Activated CD4-positive, alpha-beta T cell treated with anti-CD3 and anti-CD28 coated beads for 4 hours (primary cell): Measurements from ENCODE around the gene AK5.
"Not testable (repeated sequence)": the region's sequence is repeated elsewhere in the genome, so short reads cannot be mapped to it uniquely, and the experiment has no call there.

Source experiments
- DNase-seq, 2 donors: peaks; one replicate each; pipeline ENCODE4 v3.0.0-alpha.2; 2020

AK5 gene

GRCh38 chr1:77288275-77288674 lies 6.5 kb downstream of the AK5 start:
- DNase-seq: no peak

DNA sequence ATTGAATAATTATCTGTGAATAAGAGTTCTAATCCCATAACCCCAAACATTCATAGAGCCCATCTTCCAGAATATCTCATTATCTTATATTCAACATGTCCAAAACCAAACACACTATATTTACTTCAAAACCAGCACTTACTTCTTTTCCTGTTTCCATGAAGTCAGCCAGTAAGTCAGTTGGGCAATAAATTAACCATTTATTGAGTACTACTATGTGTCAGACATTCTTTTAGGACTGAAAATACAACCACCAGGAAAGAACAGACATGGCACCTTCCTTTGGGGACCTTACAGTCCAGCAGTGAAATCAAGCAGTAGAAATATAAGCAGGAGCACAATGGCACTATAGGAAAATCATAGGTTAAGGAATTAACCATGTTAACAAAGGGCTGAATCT lies 8.8 kb downstream of the AK5 start:
- no peak for DNase-seq

GRCh38 chr1:77292551-77292950 lies 10.7 kb downstream of the AK5 start:
- DNase-seq: no peak

GRCh38 chr1:77300566-77300965 lies 18.7 kb downstream of the AK5 start:
- no peak for DNase-seq

GRCh38 chr1:77303387-77303786 lies 21.6 kb downstream of the AK5 start:
- DNase-seq: peak in 1 of 2 donors; percentile 16

- DNase-seq: no peak
Observed at GRCh38 chr1:77308889-77309621, 27.2 kb downstream of the AK5 start.

- DNase-seq: no peak
Observed at GRCh38 chr1:77310924-77311323, 29.1 kb downstream of the AK5 start.

DNA sequence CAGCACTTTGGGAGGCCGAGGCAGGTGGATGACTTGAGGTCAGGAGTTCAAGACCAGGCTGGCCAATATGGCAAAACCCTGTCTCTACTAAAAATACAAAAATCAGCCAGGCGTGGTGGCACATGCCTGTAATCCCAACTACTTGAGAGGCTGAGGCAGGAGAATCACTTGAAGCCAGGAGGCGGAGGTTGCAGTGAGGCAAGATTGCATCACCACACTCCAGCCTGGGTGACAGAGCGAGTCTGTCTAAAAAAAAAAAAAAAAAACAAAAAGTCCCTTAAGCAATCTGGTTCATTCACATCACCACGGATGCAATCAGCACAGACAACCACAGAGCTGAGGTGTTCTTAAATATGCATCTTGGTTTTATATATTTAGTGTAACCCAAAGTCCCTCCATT lies 30.5 kb downstream of the AK5 start:
- not testable (repeated sequence) for DNase-seq

DNA sequence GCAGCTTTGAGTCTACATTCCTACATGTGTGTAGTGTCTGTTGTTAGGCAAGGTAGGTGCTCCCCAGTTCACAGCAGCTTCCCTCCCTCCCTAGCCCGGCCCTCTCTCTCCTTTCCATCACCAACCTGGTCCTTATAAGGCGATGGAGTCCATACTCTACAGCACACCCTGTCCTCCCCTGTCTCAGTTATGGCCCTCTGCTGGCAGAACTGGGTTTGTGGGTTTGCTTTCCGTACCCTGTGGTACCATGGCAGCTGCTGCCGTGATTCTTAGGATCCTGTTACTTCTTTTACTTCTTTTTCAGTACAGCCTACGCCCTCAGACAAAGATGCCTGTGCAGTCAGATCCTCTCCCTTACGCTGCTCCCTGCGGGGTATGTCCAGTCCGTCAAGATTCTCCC lies 31.7 kb downstream of the AK5 start:
- DNase-seq: peak in 1 of 2 donors; percentile 33

GRCh38 chr1:77316006-77316405 lies 34.2 kb downstream of the AK5 start:
- no peak for DNase-seq

- no peak for DNase-seq
Observed at GRCh38 chr1:77316966-77317365, 35.1 kb downstream of the AK5 start.

GRCh38 chr1:77319036-77319705 lies 37.4 kb downstream of the AK5 start:
- DNase-seq: no peak

DNA sequence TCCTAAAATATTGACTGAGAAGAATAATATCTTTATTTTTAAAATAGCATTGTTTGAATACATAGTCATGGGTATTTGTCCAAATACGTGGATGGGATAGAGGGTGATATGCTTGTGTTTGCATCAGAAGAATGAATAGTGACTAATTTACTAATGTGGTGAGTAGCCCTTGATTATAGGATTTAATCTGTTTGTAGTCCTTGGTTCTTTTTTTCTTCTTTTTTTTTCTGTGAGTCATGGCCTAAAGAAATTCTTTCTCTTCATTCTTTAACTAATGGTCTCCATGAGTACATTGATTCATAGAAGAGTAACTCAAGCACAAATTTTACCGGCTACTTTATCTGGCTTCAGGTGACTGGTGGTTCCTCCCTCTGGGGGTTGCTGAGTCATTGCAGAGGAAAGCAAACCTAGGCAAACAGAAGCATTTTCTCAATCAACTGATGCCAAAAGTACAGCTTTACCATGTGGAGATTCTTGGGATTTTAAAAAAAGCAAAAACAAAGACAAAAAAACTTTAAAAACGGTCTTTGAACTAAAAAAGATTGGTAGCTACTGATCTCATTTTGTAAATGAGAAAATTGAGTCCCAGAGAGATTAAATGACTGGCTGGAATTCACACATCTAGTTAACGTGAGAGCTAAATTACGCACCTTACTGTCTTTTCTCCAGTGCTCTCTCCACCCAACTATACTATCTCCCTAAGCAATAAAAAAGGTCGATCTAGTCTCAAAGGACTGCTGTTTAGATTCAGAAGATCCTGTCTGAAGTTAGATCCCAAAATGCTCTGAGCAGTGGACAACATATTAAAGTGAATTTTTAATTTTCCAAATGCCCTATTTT lies 40.5 kb downstream of the AK5 start:
- no peak for DNase-seq

DNA sequence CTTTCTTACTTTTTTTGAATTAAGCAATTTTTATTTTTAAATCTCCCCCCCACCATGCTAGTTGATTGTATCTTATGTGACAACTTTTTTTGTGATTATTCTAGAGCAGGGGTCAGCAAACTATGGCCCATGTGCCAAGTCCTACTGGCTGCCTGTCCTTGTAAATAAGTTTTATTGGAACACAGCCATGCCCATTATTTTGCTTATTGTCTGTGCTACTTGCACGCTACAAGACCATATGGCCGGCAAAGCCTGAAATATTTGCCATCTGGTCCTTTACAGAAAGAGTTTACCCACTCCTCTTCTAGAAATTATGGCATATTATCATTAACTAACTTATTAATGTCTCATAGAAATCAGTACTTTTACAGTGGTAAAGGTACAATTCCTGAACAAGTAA lies 51.7 kb downstream of the AK5 start:
- DNase-seq: no peak

GRCh38 chr1:77336729-77337128 lies 54.9 kb downstream of the AK5 start:
- DNase-seq: no peak

DNA sequence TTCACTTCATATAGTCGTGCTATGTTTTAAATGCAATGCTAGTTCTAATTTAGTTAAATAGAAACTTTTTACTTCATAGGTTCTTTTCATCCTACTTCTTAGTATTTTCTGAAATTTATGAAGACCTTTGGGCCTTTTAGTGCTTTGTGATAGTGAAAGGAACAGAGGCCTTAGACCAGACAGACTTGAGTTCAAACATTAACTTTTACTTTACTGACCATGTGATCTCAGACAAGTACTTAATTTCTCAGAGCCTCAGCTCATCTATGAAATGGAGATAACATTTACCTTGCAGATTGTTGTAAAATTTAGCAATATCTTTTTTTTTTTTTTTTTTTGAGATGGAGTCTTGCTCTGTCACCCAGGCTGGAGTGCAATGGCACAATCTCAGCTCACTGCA lies 57.5 kb downstream of the AK5 start:
- DNase-seq: no peak

DNA sequence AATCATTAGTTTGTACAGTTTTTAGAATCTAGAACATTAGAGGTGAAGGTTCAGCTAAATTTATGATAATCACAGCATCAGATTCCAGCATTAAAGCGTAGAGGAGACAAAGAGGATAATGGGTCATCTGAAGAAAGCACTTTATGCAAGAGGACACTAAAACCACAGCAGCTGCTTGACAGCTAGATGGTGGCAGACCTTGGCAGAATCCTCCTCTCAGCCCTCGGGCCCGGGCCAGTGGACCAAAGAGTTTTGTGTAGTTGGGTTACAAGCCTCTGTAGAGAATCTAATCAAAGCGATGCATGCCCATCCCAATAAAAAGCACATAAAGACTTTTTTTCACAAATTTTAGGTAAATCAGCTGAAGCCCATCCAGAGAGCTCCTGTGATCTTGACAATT lies 59.4 kb downstream of the AK5 start:
- no peak for DNase-seq

- DNase-seq: no peak
Observed at GRCh38 chr1:77342745-77343144, 60.9 kb downstream of the AK5 start.

DNA sequence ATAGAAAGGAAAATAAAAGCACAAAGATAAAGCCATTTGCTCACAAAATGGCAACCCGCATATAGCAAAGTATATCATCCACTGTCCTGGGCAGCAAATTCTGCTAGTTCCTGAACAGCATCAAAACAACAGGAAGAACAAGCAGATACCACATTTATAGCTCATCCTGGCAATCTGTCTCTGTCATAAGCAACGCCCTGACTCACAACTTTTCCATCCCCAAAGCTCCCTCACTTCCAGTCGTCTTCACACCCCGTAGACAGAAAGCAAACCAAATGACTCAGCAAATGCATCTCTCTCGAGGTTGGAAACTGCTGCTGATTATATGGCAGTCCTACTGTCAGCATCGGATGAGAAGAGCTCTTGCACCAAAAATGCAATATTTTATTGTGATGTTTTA lies 65.8 kb downstream of the AK5 start:
- DNase-seq: no peak

DNA sequence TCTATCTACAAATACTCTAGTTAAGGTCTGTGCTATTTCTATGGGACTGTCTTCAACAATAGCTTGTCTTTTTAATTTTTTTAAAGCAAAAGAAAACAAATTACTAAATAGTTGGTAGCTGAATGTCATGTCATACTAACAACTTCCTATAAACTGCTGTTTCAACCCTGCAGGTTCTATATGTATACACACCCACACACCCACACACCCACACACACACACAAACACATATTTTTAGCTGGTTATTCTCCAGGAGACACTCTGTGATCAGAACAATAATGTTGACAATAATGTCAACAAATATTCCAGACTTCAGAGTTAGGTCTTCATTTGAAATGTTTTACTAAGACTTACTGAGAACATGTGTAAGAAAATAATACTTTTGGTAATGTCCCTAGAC lies 66.7 kb downstream of the AK5 start:
- no peak for DNase-seq

- DNase-seq: no peak
Observed at GRCh38 chr1:77349275-77349674, 67.5 kb downstream of the AK5 start.

DNA sequence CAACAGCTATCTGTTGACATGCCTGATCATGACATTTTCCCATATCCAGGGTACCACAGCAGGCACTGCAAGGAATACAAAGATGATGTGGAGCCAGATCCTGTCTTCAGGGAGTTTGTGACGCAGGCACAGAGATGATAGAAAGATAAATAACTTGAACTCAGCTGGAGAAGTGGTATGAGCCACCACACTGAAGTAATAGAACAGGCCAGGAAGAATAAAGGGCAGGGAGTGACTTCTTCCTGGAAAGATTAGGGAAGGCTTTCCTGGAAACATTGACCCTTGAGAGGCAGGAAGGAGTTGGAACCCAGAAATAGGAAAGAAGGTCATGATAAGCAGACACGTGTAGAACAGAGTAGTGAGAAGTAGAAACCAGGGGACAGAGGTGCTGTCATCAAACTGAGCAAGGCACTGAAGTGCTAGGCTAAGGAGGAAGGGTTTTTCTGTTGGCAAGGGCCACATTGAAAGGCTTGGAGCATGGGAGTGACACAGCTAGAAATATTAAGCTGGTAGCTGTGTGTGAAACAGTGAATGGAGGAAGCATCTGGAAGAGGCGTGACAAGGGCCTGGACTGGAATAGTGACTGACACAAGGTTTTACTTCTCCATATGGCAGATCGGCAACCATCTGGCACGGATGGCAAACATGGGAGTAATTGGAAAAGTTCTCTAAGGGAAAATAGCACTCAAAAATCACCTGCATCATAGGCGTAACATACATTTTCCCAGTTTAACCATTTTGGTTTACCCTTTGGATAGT lies 68.4 kb downstream of the AK5 start:
- DNase-seq: no peak

GRCh38 chr1:77354536-77354935 lies 72.7 kb downstream of the AK5 start:
- no peak for DNase-seq
